Stomach smooth muscle (tissue), 2 donors: ENCODE results near the gene USH1C.

ENCODE experiments used
- H3K27ac ChIP-seq: one replicate; pipeline ENCODE4 v1.7.0; 2013; ENCODE audit warnings: mild to moderate bottlenecking, low read length, inconsistent platforms
- H3K27me3 ChIP-seq, 2 donors: one replicate each; pipeline ENCODE4 v1.7.0; 2013; ENCODE audit warnings: low read length in 2 of 2; ENCODE audit not compliant: insufficient read depth in 2 of 2, control insufficient read depth in 1 of 2
- H3K36me3 ChIP-seq, 2 donors: one replicate each; pipeline ENCODE4 v1.7.0; 2013; ENCODE audit warnings: low read length in 2 of 2; ENCODE audit not compliant: control insufficient read depth in 2 of 2, insufficient read depth in 2 of 2
- H3K4me1 ChIP-seq: one replicate; pipeline ENCODE4 v1.7.0; 2013; ENCODE audit warnings: low read length; ENCODE audit not compliant: control insufficient read depth, insufficient read depth
- H3K4me3 ChIP-seq, 2 donors: one replicate each; pipeline ENCODE4 v1.7.0; 2013; ENCODE audit warnings: low read length in 2 of 2
- H3K9ac ChIP-seq, 2 donors: one replicate each; pipeline ENCODE4 v1.7.0; 2013; ENCODE audit warnings: low read length in 2 of 2, mild to moderate bottlenecking in 1 of 2
- H3K9me3 ChIP-seq, 2 donors: one replicate each; pipeline ENCODE4 v1.7.0; 2013; ENCODE audit warnings: low read length in 2 of 2; ENCODE audit not compliant: control insufficient read depth in 2 of 2
- donor health status: healthy.
- donor health status: Pancreatic carcinoma.

The USH1C gene

DNA sequence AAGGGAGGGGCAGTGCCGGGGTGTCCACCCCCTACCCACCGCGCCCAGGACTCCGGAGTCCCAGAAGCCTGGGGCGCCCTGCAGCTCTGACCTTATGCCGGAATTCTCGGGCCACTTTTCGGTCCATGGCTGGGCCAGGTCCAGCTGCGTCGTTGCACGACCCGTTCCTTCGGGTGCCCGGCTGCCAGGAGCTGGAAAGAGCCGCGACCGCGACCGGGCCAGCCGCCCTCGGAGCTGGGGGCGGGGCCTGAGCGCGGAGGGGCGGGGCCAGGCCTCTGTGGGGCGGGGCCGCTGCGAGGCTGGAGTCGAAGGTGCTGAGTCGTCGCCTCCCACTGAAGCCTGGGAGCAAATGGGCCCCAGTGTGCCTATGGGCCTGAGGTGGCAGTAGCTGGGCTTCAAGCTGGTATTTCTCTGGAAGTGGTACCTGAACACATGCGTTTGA lies at the start of gene USH1C:
Gene USH1C, minus strand, starts transcription at position 236 of the 442 bp plus-strand sequence. Its CDS starts 109 bp downstream, at position 127.
- H3K27me3 ChIP-seq, result peaks cover 28 to 30% of the 10 kb centered on the region in 2 donors
- H3K9ac ChIP-seq, result no peak within 1 kb of the TSS
- peaks cover 6% of the 10 kb centered on the region for H3K4me1 ChIP-seq
- H3K4me3 ChIP-seq, result no peak within 1 kb of the TSS
- no peak within 1 kb of the TSS for H3K27ac ChIP-seq
- H3K36me3 ChIP-seq, result no peaks in the 10 kb centered on the region
- no peaks in the 10 kb centered on the region for H3K9me3 ChIP-seq

- H3K27ac ChIP-seq, result no peak overlapping the region
- no peaks in the 10 kb centered on the region for H3K9me3 ChIP-seq
- no peak overlapping the region for H3K9ac ChIP-seq
- H3K4me3 ChIP-seq, result no peak overlapping the region
- no peaks in the 10 kb centered on the region for H3K4me1 ChIP-seq
- H3K27me3 ChIP-seq, result peaks cover 0 to 9% of the 10 kb centered on the region in 2 donors
- H3K36me3 ChIP-seq, result no peaks in the 10 kb centered on the region
Measured at GRCh38 chr11:17593466-17594245, 49.4 kb upstream of the USH1C start.

- no peak overlapping the region for H3K4me3 ChIP-seq
- H3K27me3 ChIP-seq, result peaks cover 0 to 11% of the 10 kb centered on the region in 2 donors
- no peaks in the 10 kb centered on the region for H3K9me3 ChIP-seq
- H3K27ac ChIP-seq, result no peak overlapping the region
- H3K4me1 ChIP-seq, result no peaks in the 10 kb centered on the region
- H3K36me3 ChIP-seq, result no peaks in the 10 kb centered on the region
- no peak overlapping the region for H3K9ac ChIP-seq
Measured at GRCh38 chr11:17591293-17591692, 47.1 kb upstream of the USH1C start.

GRCh38 chr11:17590463-17590862 lies 46.2 kb upstream of the USH1C start:
- Histone ChIP-seq H3K9me3 (no peaks in the 10 kb centered on the region), H3K27ac (no peak overlapping the region), H3K9ac (no peak overlapping the region), H3K4me1 (no peaks in the 10 kb centered on the region), H3K27me3 (peaks cover 0 to 10% of the 10 kb centered on the region in 2 donors), H3K4me3 (no peak overlapping the region), H3K36me3 (no peaks in the 10 kb centered on the region)

DNA sequence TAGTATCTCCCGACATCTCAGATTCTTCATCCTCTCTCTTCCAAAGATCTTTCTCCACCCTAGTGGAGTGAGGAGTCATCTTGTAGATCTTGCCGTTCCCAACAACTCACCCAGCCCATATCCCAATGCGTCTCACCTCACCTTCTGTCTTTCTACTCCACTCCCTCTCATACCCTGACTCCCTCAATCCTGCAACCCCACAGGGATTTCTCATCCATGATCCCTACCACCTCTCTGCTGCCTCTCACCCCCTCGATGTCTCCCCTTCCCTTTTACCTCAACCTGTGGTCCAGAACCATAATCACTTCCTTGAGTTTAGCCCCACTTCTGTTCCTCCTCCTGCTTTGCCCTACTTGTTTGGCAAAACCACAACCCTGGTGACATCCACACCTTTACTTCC lies 44.5 kb upstream of the USH1C start:
- no peaks in the 10 kb centered on the region for H3K4me1 ChIP-seq
- no peak overlapping the region for H3K4me3 ChIP-seq
- no peak overlapping the region for H3K9ac ChIP-seq
- no peaks in the 10 kb centered on the region for H3K9me3 ChIP-seq
- no peaks in the 10 kb centered on the region for H3K36me3 ChIP-seq
- no peak overlapping the region for H3K27ac ChIP-seq
- H3K27me3 ChIP-seq, result peaks cover 0 to 10% of the 10 kb centered on the region in 2 donors

- Histone ChIP-seq H3K4me3 (no peak overlapping the region), H3K9me3 (no peaks in the 10 kb centered on the region), H3K27me3 (peaks cover 0 to 10% of the 10 kb centered on the region in 2 donors), H3K36me3 (no peaks in the 10 kb centered on the region), H3K27ac (no peak overlapping the region), H3K4me1 (no peaks in the 10 kb centered on the region), H3K9ac (no peak overlapping the region)
Measured at GRCh38 chr11:17588166-17588565, 44.0 kb upstream of the USH1C start.

- H3K36me3 ChIP-seq, result no peaks in the 10 kb centered on the region
- no peak overlapping the region for H3K4me3 ChIP-seq
- H3K9ac ChIP-seq, result no peak overlapping the region
- no peaks in the 10 kb centered on the region for H3K4me1 ChIP-seq
- no peaks in the 10 kb centered on the region for H3K9me3 ChIP-seq
- H3K27ac ChIP-seq, result no peak overlapping the region
- H3K27me3 ChIP-seq, result peaks cover 0 to 6% of the 10 kb centered on the region in 2 donors
Measured at GRCh38 chr11:17585911-17586695, 41.9 kb upstream of the USH1C start.

GRCh38 chr11:17581732-17582053 lies 37.5 kb upstream of the USH1C start:
- H3K9me3 ChIP-seq, result no peaks in the 10 kb centered on the region
- no peaks in the 10 kb centered on the region for H3K27me3 ChIP-seq
- H3K27ac ChIP-seq, result no peak overlapping the region
- H3K4me1 ChIP-seq, result no peaks in the 10 kb centered on the region
- H3K36me3 ChIP-seq, result no peaks in the 10 kb centered on the region
- no peak overlapping the region for H3K9ac ChIP-seq
- H3K4me3 ChIP-seq, result no peak overlapping the region

- no peak overlapping the region for H3K9ac ChIP-seq
- H3K27me3 ChIP-seq, result no peaks in the 10 kb centered on the region
- no peak overlapping the region for H3K4me3 ChIP-seq
- no peak overlapping the region for H3K27ac ChIP-seq
- H3K36me3 ChIP-seq, result no peaks in the 10 kb centered on the region
- no peaks in the 10 kb centered on the region for H3K9me3 ChIP-seq
- no peaks in the 10 kb centered on the region for H3K4me1 ChIP-seq
Measured at GRCh38 chr11:17581036-17581731, 37.0 kb upstream of the USH1C start.

- no peak overlapping the region for H3K9ac ChIP-seq
- H3K36me3 ChIP-seq, result no peaks in the 10 kb centered on the region
- no peak overlapping the region for H3K27ac ChIP-seq
- H3K27me3 ChIP-seq, result no peaks in the 10 kb centered on the region
- no peaks in the 10 kb centered on the region for H3K9me3 ChIP-seq
- no peak overlapping the region for H3K4me3 ChIP-seq
- H3K4me1 ChIP-seq, result no peaks in the 10 kb centered on the region
Measured at GRCh38 chr11:17580271-17580670, 36.1 kb upstream of the USH1C start.
